B cell (primary cell): ENCODE results near the gene FKBP8.

Source experiments
- EZH2 ChIP-seq: IDR thresholded peaks from 2 replicates; pipeline ENCODE4 v1.6.1; 2012; ENCODE audit warnings: borderline replicate concordance, low read depth, mild to moderate bottlenecking, moderate library complexity, low read length; ENCODE audit not compliant: insufficient read depth, poor library complexity, severe bottlenecking
- TF ChIP-seq, protein P1 (sequence below): fragments of 200-600 bp; IDR thresholded peaks from one replicate; pipeline ENCODE4 v1.8.0; 2022; ENCODE audit warnings: antibody characterized with exemption, mild to moderate bottlenecking

- TF ChIP-seq, protein P1, sequence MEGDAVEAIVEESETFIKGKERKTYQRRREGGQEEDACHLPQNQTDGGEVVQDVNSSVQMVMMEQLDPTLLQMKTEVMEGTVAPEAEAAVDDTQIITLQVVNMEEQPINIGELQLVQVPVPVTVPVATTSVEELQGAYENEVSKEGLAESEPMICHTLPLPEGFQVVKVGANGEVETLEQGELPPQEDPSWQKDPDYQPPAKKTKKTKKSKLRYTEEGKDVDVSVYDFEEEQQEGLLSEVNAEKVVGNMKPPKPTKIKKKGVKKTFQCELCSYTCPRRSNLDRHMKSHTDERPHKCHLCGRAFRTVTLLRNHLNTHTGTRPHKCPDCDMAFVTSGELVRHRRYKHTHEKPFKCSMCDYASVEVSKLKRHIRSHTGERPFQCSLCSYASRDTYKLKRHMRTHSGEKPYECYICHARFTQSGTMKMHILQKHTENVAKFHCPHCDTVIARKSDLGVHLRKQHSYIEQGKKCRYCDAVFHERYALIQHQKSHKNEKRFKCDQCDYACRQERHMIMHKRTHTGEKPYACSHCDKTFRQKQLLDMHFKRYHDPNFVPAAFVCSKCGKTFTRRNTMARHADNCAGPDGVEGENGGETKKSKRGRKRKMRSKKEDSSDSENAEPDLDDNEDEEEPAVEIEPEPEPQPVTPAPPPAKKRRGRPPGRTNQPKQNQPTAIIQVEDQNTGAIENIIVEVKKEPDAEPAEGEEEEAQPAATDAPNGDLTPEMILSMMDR: no peak
- no peak for TF ChIP-seq EZH2
Measured at GRCh38 chr19:18532168-18532890, 11.0 kb downstream of the FKBP8 start.
